Measurements from ENCODE around the gene ZSCAN23.
"Not testable (repeated sequence)": the region's sequence is repeated elsewhere in the genome, so short reads cannot be mapped to it uniquely, and the experiment has no call there.

Gene ZSCAN23

DNA sequence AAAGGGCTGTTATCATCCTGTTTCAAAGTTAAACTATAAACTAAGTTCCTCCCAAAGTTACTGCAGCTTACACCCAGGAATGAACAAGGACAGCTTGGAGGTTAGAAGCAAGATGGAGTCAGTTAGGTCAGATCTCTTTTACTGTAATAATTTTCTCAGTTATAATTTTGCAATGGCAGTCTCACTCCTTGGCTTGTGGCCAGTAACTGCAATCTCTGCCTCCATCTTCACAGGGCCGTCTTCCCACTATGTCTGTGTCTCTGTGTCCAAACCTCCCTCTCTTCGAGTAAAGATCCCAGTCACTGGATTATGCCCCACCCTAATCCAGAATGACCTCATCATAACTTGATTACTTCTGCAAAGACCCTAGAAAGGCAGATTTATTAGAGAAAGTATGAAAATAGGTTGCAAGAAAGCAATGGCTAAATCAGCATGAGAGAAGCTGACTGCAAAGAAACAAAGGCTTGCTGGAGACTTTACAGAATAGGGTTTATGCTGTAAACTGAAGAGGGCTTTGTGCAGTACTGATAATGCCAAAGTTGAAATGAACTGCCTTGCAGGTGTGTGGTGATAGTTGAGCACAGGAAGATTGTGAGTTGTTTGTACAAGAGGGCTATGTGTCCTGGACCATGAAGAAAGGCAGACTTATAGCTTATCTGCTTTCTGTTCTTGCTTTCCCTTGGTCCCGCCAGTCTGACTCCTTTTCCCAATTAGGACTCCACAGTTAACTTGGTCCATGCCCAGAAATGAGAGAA is 43.9 kb upstream of the ZSCAN23 start:
- CTCF ChIA-PET, result interaction anchor here (1.8 to 2.1 kb wide), 2 partner anchors 8 to 20 kb away, joined by 4 to 5 read pairs; no protein-coding TSS in a partner anchor
- TF ChIP-seq, protein P1, sequence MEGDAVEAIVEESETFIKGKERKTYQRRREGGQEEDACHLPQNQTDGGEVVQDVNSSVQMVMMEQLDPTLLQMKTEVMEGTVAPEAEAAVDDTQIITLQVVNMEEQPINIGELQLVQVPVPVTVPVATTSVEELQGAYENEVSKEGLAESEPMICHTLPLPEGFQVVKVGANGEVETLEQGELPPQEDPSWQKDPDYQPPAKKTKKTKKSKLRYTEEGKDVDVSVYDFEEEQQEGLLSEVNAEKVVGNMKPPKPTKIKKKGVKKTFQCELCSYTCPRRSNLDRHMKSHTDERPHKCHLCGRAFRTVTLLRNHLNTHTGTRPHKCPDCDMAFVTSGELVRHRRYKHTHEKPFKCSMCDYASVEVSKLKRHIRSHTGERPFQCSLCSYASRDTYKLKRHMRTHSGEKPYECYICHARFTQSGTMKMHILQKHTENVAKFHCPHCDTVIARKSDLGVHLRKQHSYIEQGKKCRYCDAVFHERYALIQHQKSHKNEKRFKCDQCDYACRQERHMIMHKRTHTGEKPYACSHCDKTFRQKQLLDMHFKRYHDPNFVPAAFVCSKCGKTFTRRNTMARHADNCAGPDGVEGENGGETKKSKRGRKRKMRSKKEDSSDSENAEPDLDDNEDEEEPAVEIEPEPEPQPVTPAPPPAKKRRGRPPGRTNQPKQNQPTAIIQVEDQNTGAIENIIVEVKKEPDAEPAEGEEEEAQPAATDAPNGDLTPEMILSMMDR (IDR thresholded peaks at IDR 0.05; ENCODE audit: control extremely low read depth, extremely low read depth, low read depth, missing control alignments), result no peak

DNA sequence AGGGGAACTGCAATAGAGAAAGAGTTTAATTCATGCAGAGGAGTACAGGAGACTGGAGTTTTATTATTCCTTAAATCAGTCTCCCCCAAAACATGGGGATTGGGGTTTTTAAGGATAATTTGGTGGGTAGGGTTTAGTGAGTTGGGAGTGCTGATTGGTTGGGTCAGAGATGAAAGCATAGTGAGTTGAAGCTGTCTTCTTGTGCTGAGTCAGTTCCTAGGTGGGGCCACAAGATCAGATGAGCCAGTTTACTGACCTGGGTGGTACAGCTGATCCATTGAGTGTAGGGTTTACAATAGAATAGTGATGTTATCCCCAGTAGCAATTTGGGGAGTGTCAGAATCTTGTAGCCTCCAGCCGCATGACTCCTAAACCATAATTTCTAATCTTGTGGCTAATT is 43.2 kb upstream of the ZSCAN23 start:
- CTCF ChIA-PET, result no interaction called here
- no peak for DNase-seq (ENCODE audit: extremely low spot score)
- TF ChIP-seq, protein P1 (IDR thresholded peaks at IDR 0.05; ENCODE audit: control extremely low read depth, extremely low read depth, low read depth, missing control alignments), result no peak
- POLR2A ChIA-PET, result no interaction called here

More for the DNA sequence above, 43.9 kb upstream of the ZSCAN23 start:
- POLR2A ChIA-PET, result no interaction called here
- DNase-seq (ENCODE audit: extremely low spot score), result no peak

DNA sequence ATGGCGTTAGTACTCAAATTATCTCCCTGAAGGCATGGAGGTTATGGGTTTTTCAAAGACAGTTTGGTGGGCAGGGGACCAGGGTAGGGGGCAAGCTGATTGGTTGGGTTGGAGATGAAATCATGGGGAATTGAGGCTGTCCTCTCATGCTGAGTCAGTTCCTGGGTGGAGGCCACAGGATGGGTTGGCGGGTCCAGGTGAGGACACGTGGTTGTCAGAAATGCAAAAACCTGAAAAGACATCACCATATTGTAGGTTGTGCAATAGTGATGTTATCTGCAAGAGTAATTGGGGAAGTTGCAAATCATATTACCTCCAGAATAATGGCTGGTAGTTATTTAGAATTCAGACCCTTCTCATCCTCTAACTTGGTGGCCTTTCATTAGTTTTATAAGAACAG is 42.2 kb upstream of the ZSCAN23 start:
- CTCF ChIA-PET, result no interaction called here
- TF ChIP-seq, protein P1 (IDR thresholded peaks at IDR 0.05; ENCODE audit: control extremely low read depth, extremely low read depth, low read depth, missing control alignments), result no peak
- DNase-seq (ENCODE audit: extremely low spot score), result no peak
- POLR2A ChIA-PET, result no interaction called here

GRCh38 chr6:28480253-28480932 is 37.1 kb upstream of the ZSCAN23 start:
- ChIA-PET CTCF (interaction anchor here (0.8 kb wide), 1 partner anchor 9 kb away, joined by 3 read pairs; no protein-coding TSS in a partner anchor), POLR2A (no interaction called here)
- no peak for DNase-seq (ENCODE audit: extremely low spot score)
- TF ChIP-seq, protein P1 (IDR thresholded peaks at IDR 0.05; ENCODE audit: control extremely low read depth, extremely low read depth, low read depth, missing control alignments), result no peak

DNA sequence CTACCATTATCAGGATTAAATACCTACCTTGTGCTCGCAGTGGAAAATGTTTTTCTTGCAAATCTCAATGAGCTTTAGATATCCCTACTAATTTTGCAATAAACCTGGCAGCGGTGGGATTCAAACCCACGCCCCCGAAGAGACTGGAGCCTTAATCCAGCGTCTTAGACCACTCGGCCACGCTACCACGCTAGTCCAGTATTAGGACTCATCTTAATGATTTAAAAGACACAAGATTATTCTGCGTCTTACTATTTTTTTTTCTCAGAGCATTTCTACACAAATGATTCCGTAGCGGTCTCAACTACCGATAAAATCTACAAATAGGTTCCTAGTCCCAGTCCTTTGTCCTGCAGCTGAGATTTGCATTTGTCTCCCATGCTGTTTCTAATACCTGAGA is 35.2 kb upstream of the ZSCAN23 start:
- ChIA-PET CTCF (interaction anchor here (1.4 kb wide), 1 partner anchor 10 kb away, joined by 5 read pairs; no protein-coding TSS in a partner anchor), POLR2A (no interaction called here)
- TF ChIP-seq, protein P1 (IDR thresholded peaks at IDR 0.05; ENCODE audit: control extremely low read depth, extremely low read depth, low read depth, missing control alignments), result no peak
- no peak for DNase-seq (ENCODE audit: extremely low spot score)

DNA sequence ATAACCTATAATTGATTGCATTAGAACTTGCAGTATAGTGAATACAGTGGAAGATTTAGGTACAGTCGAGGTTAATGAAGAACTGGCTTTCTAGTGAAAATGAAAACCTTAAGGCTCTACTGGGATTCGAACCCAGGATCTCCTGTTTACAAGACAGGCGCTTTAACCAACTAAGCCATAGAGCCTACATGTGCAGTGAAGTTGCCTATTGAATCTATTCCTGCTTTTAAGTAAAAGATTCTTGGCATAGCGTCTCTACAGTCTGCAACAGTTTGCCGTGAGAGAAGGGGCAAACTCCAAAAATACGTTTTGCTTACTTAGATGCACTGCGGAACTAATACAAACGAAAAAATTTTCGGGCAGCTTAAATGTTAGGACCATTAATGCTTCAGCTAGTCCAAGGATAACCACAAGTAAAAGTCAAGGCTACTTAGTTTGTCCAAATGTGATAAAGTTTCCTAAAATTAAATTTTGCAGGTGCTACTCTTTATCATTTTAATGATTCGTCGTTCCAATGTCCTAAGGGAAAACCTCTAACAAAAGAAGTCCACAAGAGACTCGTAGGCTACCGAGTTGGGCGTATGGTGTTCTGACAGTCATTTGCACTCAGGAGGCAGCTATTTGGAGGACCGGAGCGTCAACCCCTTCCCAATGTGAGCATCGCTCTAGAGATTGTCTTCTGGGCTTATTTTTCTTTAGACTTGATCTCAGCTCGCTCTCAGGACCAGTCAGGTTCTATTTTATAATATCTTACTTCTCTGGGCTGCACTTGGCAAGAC is 31.3 kb upstream of the ZSCAN23 start:
- CTCF ChIA-PET, result interaction anchor here (1.1 to 1.2 kb wide), 2 partner anchors 68 to 111 kb away, joined by 3 to 4 read pairs; no protein-coding TSS in a partner anchor
- POLR2A ChIA-PET, result no interaction called here
- TF ChIP-seq, protein P1 (IDR thresholded peaks at IDR 0.05; ENCODE audit: control extremely low read depth, extremely low read depth, low read depth, missing control alignments), result no peak
- peak; percentile 45 for DNase-seq (ENCODE audit: extremely low spot score)

DNA sequence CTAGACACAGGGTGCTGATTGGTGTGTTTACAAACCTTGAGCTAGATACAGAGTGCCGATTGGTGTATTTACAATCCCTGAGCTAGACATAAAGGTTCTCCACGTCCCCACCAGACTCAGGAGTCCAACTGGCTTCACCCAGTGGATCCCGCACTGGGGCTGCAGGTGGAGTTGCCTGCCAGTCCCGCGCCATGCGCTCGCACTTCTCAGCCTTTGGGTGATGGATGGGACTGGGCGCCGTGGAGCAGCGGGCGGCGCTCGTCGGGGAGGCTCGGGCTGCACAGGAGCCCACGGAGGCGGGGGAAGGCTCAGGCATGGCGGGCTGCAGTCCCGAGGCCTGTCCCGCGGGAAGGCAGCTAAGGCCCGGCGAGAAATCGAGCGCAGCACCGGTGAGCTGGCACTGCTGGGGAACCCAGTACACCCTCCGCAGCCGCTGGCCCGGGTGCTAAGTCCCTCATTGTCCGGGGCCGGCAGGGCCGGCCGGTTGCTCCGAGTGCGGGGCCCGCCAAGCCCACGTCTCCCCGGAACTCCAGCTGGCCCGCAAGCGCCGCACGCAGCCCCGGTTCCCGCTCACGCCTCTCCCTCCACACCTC is 26.0 kb upstream of the ZSCAN23 start:
- CTCF ChIA-PET; DNase-seq (ENCODE audit: extremely low spot score); POLR2A ChIA-PET: not testable (repeated sequence)

Data from GM10248 (cell line).